ENCODE results near the gene CAMK1D.

DNA sequence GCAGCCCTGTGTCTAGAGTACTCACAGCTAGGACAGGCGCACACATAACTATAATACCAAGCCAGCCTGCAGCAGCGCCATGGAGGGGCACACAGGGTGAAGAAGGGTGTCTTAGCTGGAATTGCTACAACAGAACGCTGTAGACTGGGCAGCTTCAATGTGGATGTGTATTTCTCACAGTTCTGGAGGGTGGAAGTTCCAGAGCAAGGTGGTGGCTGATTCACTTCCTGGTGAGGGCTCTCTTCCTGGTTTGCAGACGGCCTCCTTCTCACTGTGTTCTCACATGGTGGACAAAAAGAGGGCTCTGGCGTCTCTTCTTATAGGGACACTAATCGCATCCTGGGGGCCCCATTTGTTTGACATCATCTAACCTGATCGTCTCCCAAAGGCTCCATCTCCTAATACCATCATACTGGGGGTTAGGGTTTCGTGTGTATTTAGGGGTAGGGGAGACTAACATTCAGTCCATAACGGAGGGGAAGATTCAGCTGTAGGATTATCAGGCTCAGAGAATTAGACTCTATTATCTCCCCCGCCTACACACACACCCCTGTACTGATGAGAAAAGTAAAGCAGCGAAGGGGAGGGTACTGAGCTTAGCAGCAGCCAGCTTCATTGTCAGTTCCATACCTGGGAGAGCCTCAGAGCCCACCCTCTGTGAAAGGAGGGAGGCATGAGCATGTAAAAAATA, 363.1 kb downstream of the CAMK1D start:
- TF ChIP-seq, protein P1, sequence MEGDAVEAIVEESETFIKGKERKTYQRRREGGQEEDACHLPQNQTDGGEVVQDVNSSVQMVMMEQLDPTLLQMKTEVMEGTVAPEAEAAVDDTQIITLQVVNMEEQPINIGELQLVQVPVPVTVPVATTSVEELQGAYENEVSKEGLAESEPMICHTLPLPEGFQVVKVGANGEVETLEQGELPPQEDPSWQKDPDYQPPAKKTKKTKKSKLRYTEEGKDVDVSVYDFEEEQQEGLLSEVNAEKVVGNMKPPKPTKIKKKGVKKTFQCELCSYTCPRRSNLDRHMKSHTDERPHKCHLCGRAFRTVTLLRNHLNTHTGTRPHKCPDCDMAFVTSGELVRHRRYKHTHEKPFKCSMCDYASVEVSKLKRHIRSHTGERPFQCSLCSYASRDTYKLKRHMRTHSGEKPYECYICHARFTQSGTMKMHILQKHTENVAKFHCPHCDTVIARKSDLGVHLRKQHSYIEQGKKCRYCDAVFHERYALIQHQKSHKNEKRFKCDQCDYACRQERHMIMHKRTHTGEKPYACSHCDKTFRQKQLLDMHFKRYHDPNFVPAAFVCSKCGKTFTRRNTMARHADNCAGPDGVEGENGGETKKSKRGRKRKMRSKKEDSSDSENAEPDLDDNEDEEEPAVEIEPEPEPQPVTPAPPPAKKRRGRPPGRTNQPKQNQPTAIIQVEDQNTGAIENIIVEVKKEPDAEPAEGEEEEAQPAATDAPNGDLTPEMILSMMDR (IDR thresholded peaks at IDR 0.05; ENCODE audit: poor library complexity), result no peak
- TF ChIP-seq EZH2phosphoT487 (IDR thresholded peaks at IDR 0.05; ENCODE audit: low read depth, severe bottlenecking, unreplicated experiment), result no peak

All from hepatocyte (in vitro differentiated cells).